GM12878 (cell line): Measurements from ENCODE around the gene RPE65. TPM values are rescaled to one million over a fixed set of nuclear protein-coding genes. Genes with fewer than 3 reads are reported as not detected.
A peak's percentile ranks its signal among the peaks of the same experiment; 100 is the strongest.

Source experiments
- ATAC-seq: fragments of 200-7000 bp; cut with Tn5 transposase; 3 replicates; pipeline ENCODE4 v1.9.1; 2020; ENCODE audit warnings: mild to moderate bottlenecking, moderate library complexity
- BruUV-seq: library from RNA; stranded (reverse); fragments of 400-500 nt; replicated peaks from 2 replicates; lab custom pipeline; 2021; lab: Mats Ljungman, UMichigan
- CTCF ChIA-PET: fragments of 300-600 bp; sonication (Branson Sonifier 250); formaldehyde crosslinking; extraction: SDS; loops from one replicate; lab custom pipeline; 2021; ENCODE audit warnings: inconsistent platforms; lab: Yijun Ruan, JAX
- POLR2A ChIA-PET: fragments of 350-600 bp; formaldehyde crosslinking; extraction: SDS; loops from one replicate; lab custom pipeline; 2021; ENCODE audit warnings: inconsistent platforms; lab: Charles Lee
- RAD21 ChIA-PET: fragments of 300-600 bp; sonication (Branson Sonifier 250); formaldehyde crosslinking; loops from one replicate; lab custom pipeline; 2023; ENCODE audit warnings: antibody characterized with exemption; ENCODE audit not compliant: unreplicated experiment; lab: Charles Lee
- SMC1A ChIA-PET: fragments of 300-600 bp; sonication (Branson Sonifier 250); formaldehyde crosslinking; loops from one replicate; lab custom pipeline; 2023; ENCODE audit not compliant: unreplicated experiment, uncharacterized antibody; lab: Charles Lee
- DNase-seq: peaks from one replicate; pipeline ENCODE4 v3.0.0-alpha.2; 2011; ENCODE audit warnings: low read depth, low spot score
- FAIRE-seq: peaks from 3 replicates; lab custom pipeline; 2011; peaks lifted over from hg19 to GRCh38; lab: Jason Lieb, UNC
- H2AFZ ChIP-seq: 2 replicates; pipeline ENCODE4 v1.6.0; 2011; ENCODE audit warnings: low read depth, low read length, control low read depth; ENCODE audit not compliant: control insufficient read depth
- H3K27ac ChIP-seq: 2 replicates; pipeline ENCODE4 v1.5.1; 2011; ENCODE audit warnings: control low read depth; ENCODE audit not compliant: control insufficient read depth, insufficient read depth
- H3K27me3 ChIP-seq, 2 experiments: replicated peaks in 1 of 2; 2 replicates each; pipeline versions ENCODE4 v1.6.0 to v1.6.1; 2011; ENCODE audit warnings: low read length in 1 of 2; ENCODE audit not compliant: control insufficient read depth in 2 of 2, insufficient read depth in 2 of 2
- H3K36me3 ChIP-seq, 2 experiments: 2 replicates each; pipeline ENCODE4 v1.5.1; 2011; ENCODE audit warnings: low read length in 1 of 2; ENCODE audit not compliant: control insufficient read depth in 2 of 2, insufficient read depth in 2 of 2
- H3K4me1 ChIP-seq: 2 replicates; pipeline ENCODE4 v1.6.1; 2011; ENCODE audit warnings: mild to moderate bottlenecking, low read length, moderate library complexity, mixed read lengths; ENCODE audit not compliant: control insufficient read depth, insufficient read depth
- H3K4me2 ChIP-seq: 2 replicates; pipeline ENCODE4 v1.6.0; 2011; ENCODE audit warnings: control low read depth; ENCODE audit not compliant: control insufficient read depth, insufficient read depth
- H3K4me3 ChIP-seq: fragments of 200-600 bp; sonication (generic); 2 replicates; pipeline ENCODE4 v1.5.1; 2016
- H3K79me2 ChIP-seq: 2 replicates; pipeline ENCODE4 v1.6.0; 2011; ENCODE audit warnings: low read length; ENCODE audit not compliant: control insufficient read depth, insufficient read depth
- H3K9ac ChIP-seq: 2 replicates; pipeline ENCODE4 v1.8.0; 2011; ENCODE audit warnings: low read length, control low read depth, mixed read lengths; ENCODE audit not compliant: control insufficient read depth, insufficient read depth
- H3K9me3 ChIP-seq: replicated peaks from 3 replicates; pipeline ENCODE4 v1.5.1; 2011; ENCODE audit warnings: mild to moderate bottlenecking, low read length; ENCODE audit not compliant: control insufficient read depth, insufficient read depth
- H4K20me1 ChIP-seq: 2 replicates; pipeline ENCODE4 v1.6.0; 2011; ENCODE audit not compliant: control insufficient read depth, insufficient read depth
- CTCF ChIP-seq, 3 experiments: IDR thresholded peaks in 2 of 3; conservative IDR thresholded peaks in 1 of 3; 2 replicates each; pipeline ENCODE4 v1.5.1; 2011; ENCODE audit warnings: low read depth in 3 of 3, low read length in 3 of 3, mild to moderate bottlenecking in 3 of 3, control low read depth in 2 of 3, moderate library complexity in 2 of 3, inconsistent platforms in 1 of 3, mixed read lengths in 1 of 3; ENCODE audit not compliant: control insufficient read depth in 2 of 3, insufficient read depth in 1 of 3; ENCODE audit errors: extremely low read depth in 1 of 3
- POLR2AphosphoS2 ChIP-seq: IDR thresholded peaks from 2 replicates; pipeline ENCODE4 v1.6.1; 2011; ENCODE audit warnings: low read depth, mild to moderate bottlenecking, low read length, improper control_type of control experiment, moderate library complexity
- RAD21 ChIP-seq: IDR thresholded peaks from 2 replicates; pipeline ENCODE4 v1.6.1; 2011; ENCODE audit warnings: mild to moderate bottlenecking, low read depth, low read length, moderate library complexity; ENCODE audit not compliant: insufficient read depth
- WRNIP1 ChIP-seq: IDR thresholded peaks from 2 replicates; pipeline ENCODE4 v1.6.1; 2011; ENCODE audit warnings: low read depth, low read length, improper control_type of control experiment, borderline replicate concordance
- WGBS: methylation state at CpG from one replicate; pipeline ENCODE4 v1.1.6; 2016; ENCODE audit warnings: low lambda C conversion rate; ENCODE audit not compliant: insufficient replicate concordance, insufficient coverage; ENCODE audit errors: missing lambda C conversion rate; 5-methylcytosine and 5-hydroxymethylcytosine counted together
- in situ Hi-C: fragments of 300-500 bp; cut with MboI; formaldehyde crosslinking; loops from 9 replicates; pipeline ENCODE4 v1.14.3; 2018; ENCODE audit warnings: mixed read lengths
- intact Hi-C: fragments of 100-400 bp; cut with micrococcal nuclease; formaldehyde crosslinking; loops from one replicate; pipeline ENCODE4 v1.14.2; 2022; ENCODE audit not compliant: unreplicated experiment
- polyA plus RNA-seq, 11 experiments: library from polyadenylated mRNA; depleted of rRNA in 4 of 11; unstranded in 6 of 11; stranded (reverse) in 5 of 11; fragments of >200 nt; fragmentation: Nextera tagmentation in 4 of 11; fragmentation: Illumina TruSeq in 1 of 11; extraction: Ambion mirVana in 4 of 11; extraction: Trizol in 1 of 11; gene quantifications; 1 replicate in 1 of 11; 2 replicates in 10 of 11; pipeline versions ENCODE4 v1.2.1 to v1.2.3, GENCODE V29; 2011 to 2016; ENCODE audit warnings: inconsistent platforms in 2 of 11, missing spikeins in 2 of 11, low read depth in 1 of 11
- total RNA-seq, 4 experiments: library from RNA; depleted of rRNA in 3 of 4; stranded (reverse); fragments of >200 nt in 3 of 4; fragmentation: Illumina TruSeq in 1 of 4; extraction: Trizol in 1 of 4; gene quantifications; 2 replicates each; pipeline versions ENCODE4 v1.2.1 to v1.2.3, GENCODE V29; 2013 to 2021

The RPE65 gene
- total and polyA plus RNA-seq, 10 of the 15 experiments (the other 5 are each of a cell fraction or from before 2014, with no cell fraction given) = not detected

- no peak overlapping the region for H2AFZ ChIP-seq
- H4K20me1 ChIP-seq = no peaks in the 10 kb centered on the region
- H3K36me3 ChIP-seq = no peaks in the 10 kb centered on the region
- H3K9ac ChIP-seq = no peak overlapping the region
- no TSS peak for BruUV-seq
- H3K9me3 ChIP-seq = no peaks in the 10 kb centered on the region
- no peak overlapping the region for H3K27ac ChIP-seq
- H3K4me2 ChIP-seq = no peak overlapping the region
- intact Hi-C loops = loop anchor here (1.0 kb wide), 1 partner anchor 1267 kb away; no protein-coding TSS in a partner anchor
- FAIRE-seq (peak; percentile 47), ATAC-seq (no peak), DNase-seq (no peak)
- H3K4me1 ChIP-seq = no peaks in the 10 kb centered on the region
- 47% methylated on average over 2 of the region's 2 CpGs for WGBS
- SMC1A ChIA-PET = interaction anchor here (0.9 to 1.5 kb wide), 5 partner anchors 10 to 1268 kb away, joined by 3 to 6 read pairs (median 5); no protein-coding TSS in a partner anchor
- no peak overlapping the region for H3K4me3 ChIP-seq
- POLR2A ChIA-PET = no interaction called here
- in situ Hi-C loops = loop anchor here (25.0 kb wide), 1 partner anchor 1267 kb away; no protein-coding TSS in a partner anchor
- TF ChIP-seq CTCF (IDR thresholded peaks at IDR 0.05 in 2 of 3, conservative IDR thresholded peaks at IDR 0.05 in 1 of 3; ENCODE audit: control insufficient read depth in 2 of 3, extremely low read depth in 1 of 3, insufficient read depth in 1 of 3, low read depth in 3 of 3, low read length in 3 of 3) (peak; percentile 41 to 46 (median 45); a peak in 4 of 6 replicates), RAD21 (peak; percentile 50), WRNIP1 (no peak), POLR2AphosphoS2 (no peak)
- RAD21 ChIA-PET = interaction anchor here (1.1 to 1.2 kb wide), 3 partner anchors 9 to 1266 kb away, joined by 3 read pairs; no protein-coding TSS in a partner anchor
- no peaks in the 10 kb centered on the region for H3K27me3 ChIP-seq
- H3K79me2 ChIP-seq = no peaks in the 10 kb centered on the region
- CTCF ChIA-PET = interaction anchor here (0.6 to 1.9 kb wide), 13 partner anchors 9 to 1818 kb away, joined by 3 to 10 read pairs (median 3); no protein-coding TSS in a partner anchor
Observed at GRCh38 chr1:68470388-68470970, 20.7 kb upstream of the RPE65 start.
